Fibroblast of mammary gland (primary cell): ENCODE data around the gene TTC33.

Source experiments
- DNase-seq: peaks from one replicate; pipeline ENCODE4 v3.0.0-alpha.2; 2010; ENCODE audit warnings: low read depth
- H3K4me3 ChIP-seq: 2 replicates; pipeline ENCODE4 v1.5.1; 2011; ENCODE audit warnings: low read depth, mild to moderate bottlenecking, low read length, moderate library complexity; ENCODE audit not compliant: control insufficient read depth
- CTCF ChIP-seq: conservative IDR thresholded peaks from 2 replicates; pipeline ENCODE4 v1.5.1; 2011; ENCODE audit warnings: low read depth, low read length, inconsistent platforms; ENCODE audit not compliant: control insufficient read depth, insufficient read depth

Gene TTC33

GRCh38 chr5:40502736-40503135 lies 253.0 kb downstream of the TTC33 start:
- no peak overlapping the region for H3K4me3 ChIP-seq
- DNase-seq: no peak
- no peak for TF ChIP-seq CTCF

- no peak for TF ChIP-seq CTCF
- no peak overlapping the region for H3K4me3 ChIP-seq
- DNase-seq: no peak
These were observed 253.9 kb downstream of the TTC33 start for GRCh38 chr5:40501711-40502444.

- DNase-seq: no peak
- H3K4me3 ChIP-seq: no peak overlapping the region
- TF ChIP-seq CTCF: no peak
These were observed 256.1 kb downstream of the TTC33 start for GRCh38 chr5:40499518-40500273.

- H3K4me3 ChIP-seq: no peak overlapping the region
- TF ChIP-seq CTCF: no peak
- DNase-seq: no peak
These were observed 256.8 kb downstream of the TTC33 start for GRCh38 chr5:40499007-40499406.

- H3K4me3 ChIP-seq: no peak overlapping the region
- no peak for DNase-seq
- no peak for TF ChIP-seq CTCF
These were observed 258.2 kb downstream of the TTC33 start for GRCh38 chr5:40497573-40497972.

GRCh38 chr5:40495237-40495635 lies 260.5 kb downstream of the TTC33 start:
- TF ChIP-seq CTCF: no peak
- H3K4me3 ChIP-seq: no peak overlapping the region
- DNase-seq: no peak
